GM23248 (cell line): ENCODE results near the gene S100A11. TPM values are rescaled to one million over a fixed set of nuclear protein-coding genes. Genes with fewer than 3 reads are reported as not detected.

ENCODE experiments used
- DNase-seq: peaks from one replicate; pipeline ENCODE4 v3.0.0-alpha.2; 2015
- H2AFZ ChIP-seq: fragments of 200-600 bp; sonication (generic); 2 replicates; pipeline ENCODE4 v1.6.1; 2016; ENCODE audit warnings: antibody characterized with exemption
- H3F3A ChIP-seq: fragments of 200-600 bp; sonication (generic); 2 replicates; pipeline ENCODE4 v1.6.1; 2016; ENCODE audit warnings: mild to moderate bottlenecking, antibody characterized with exemption, mixed run types; ENCODE audit not compliant: insufficient read depth
- H3K27ac ChIP-seq: fragments of 200-600 bp; sonication (generic); 2 replicates; pipeline ENCODE4 v1.5.1; 2016; ENCODE audit warnings: mild to moderate bottlenecking
- H3K27me3 ChIP-seq: fragments of 200-600 bp; sonication (generic); replicated peaks from 2 replicates; pipeline ENCODE4 v1.6.1; 2016; ENCODE audit warnings: mild to moderate bottlenecking; ENCODE audit not compliant: insufficient read depth
- H3K36me3 ChIP-seq: fragments of 200-600 bp; sonication (generic); 2 replicates; pipeline ENCODE4 v1.6.1; 2016; ENCODE audit warnings: low read depth, mild to moderate bottlenecking
- H3K4me1 ChIP-seq: fragments of 200-600 bp; sonication (generic); 2 replicates; pipeline ENCODE4 v1.6.1; 2016; ENCODE audit warnings: mild to moderate bottlenecking; ENCODE audit not compliant: insufficient read depth
- H3K4me2 ChIP-seq: fragments of 200-600 bp; sonication (generic); one replicate; pipeline ENCODE4 v1.6.1; 2016; ENCODE audit warnings: mild to moderate bottlenecking; ENCODE audit not compliant: unreplicated experiment
- H3K4me3 ChIP-seq: fragments of 200-600 bp; sonication (generic); 2 replicates; pipeline ENCODE4 v1.5.1; 2016; ENCODE audit warnings: mild to moderate bottlenecking
- H3K79me2 ChIP-seq: fragments of 200-600 bp; sonication (generic); 2 replicates; pipeline ENCODE4 v1.6.1; 2016; ENCODE audit warnings: mild to moderate bottlenecking; ENCODE audit not compliant: insufficient read depth
- H3K9ac ChIP-seq: fragments of 200-600 bp; sonication (generic); 2 replicates; pipeline ENCODE4 v1.6.1; 2016; ENCODE audit warnings: mild to moderate bottlenecking
- H3K9me2 ChIP-seq: fragments of 200-600 bp; sonication (generic); 2 replicates; pipeline ENCODE4 v1.6.1; 2016; ENCODE audit warnings: mixed run types, mild to moderate bottlenecking, moderate library complexity; ENCODE audit not compliant: insufficient read depth
- H3K9me3 ChIP-seq: fragments of 200-600 bp; sonication (generic); one replicate; pipeline ENCODE4 v1.6.1; 2017; ENCODE audit warnings: low read depth
- H4K20me1 ChIP-seq: fragments of 200-600 bp; sonication (generic); 2 replicates; pipeline ENCODE4 v1.6.0; 2016; ENCODE audit not compliant: insufficient read depth
- EZH2 ChIP-seq: fragments of 200-600 bp; sonication (generic); IDR thresholded peaks from 2 replicates; pipeline ENCODE4 v1.6.1; 2018; ENCODE audit warnings: antibody characterized with exemption, mild to moderate bottlenecking; ENCODE audit not compliant: insufficient read depth, poor library complexity, severe bottlenecking
- EZH2phosphoT487 ChIP-seq: fragments of 200-600 bp; sonication (generic); IDR thresholded peaks from 2 replicates; pipeline ENCODE4 v1.6.1; 2018; ENCODE audit warnings: antibody characterized with exemption, moderate library complexity, mild to moderate bottlenecking, low read depth; ENCODE audit not compliant: insufficient read depth
- WGBS, 2 experiments: methylation state at CpG; one replicate each; pipeline ENCODE4 v1.1.6; 2015 to 2017; ENCODE audit warnings: low lambda C conversion rate in 2 of 2, low coverage in 1 of 2; ENCODE audit errors: missing lambda C conversion rate in 2 of 2; 5-methylcytosine and 5-hydroxymethylcytosine counted together
- in situ Hi-C: fragments of 300-500 bp; cut with MboI; formaldehyde crosslinking; loops from 2 replicates; pipeline ENCODE4 v1.15.0; 2020
- polyA plus RNA-seq: library from polyadenylated mRNA; unstranded; fragments of >200 nt; fragmentation: Nextera tagmentation; extraction: Ambion mirVana; gene quantifications from 2 replicates; pipeline ENCODE4 v1.2.1, GENCODE V29; 2016
- total RNA-seq: library from RNA; depleted of rRNA; stranded (reverse); fragments of >200 nt; shearing (Covaris generic); gene quantifications from 2 replicates; pipeline ENCODE4 v1.2.3, GENCODE V29; 2014

S100A11 gene
- total and polyA plus RNA-seq, 2 experiments from 2014 or later = 612 to 4,052 TPM

DNA sequence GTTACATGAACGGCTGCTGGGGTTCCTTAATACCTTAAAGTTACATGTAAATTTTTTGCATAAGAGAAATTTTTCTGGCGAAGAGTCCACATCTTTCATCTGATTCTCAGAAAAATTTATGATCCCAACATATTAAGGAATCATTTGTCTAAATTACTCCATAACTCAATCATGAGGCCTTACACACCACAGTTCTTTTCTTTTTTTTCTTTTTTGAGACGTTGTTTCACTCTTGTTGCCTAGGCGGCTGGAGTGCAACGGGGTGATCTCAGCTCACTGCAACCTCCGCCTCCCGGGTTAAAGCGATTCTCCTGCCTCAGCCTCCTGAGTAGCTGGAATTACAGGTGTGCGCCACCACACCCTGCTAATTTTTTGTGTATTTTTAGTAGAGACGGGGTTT, 2.1 kb upstream of the S100A11 start:
- TF ChIP-seq EZH2phosphoT487 = no peak
- TF ChIP-seq EZH2 = no peak
- H3K4me3 ChIP-seq = no peak overlapping the region
- H3K79me2 ChIP-seq = peaks cover 29% of the 10 kb centered on the region
- H2AFZ ChIP-seq = no peak overlapping the region
- H3K4me2 ChIP-seq = no peak overlapping the region
- no peaks in the 10 kb centered on the region for H3K27me3 ChIP-seq
- WGBS, 2 experiments = 94 to 96% methylated on average over 10 of the region's 10 CpGs
- no peak overlapping the region for H3K27ac ChIP-seq
- peaks cover 11% of the 10 kb centered on the region for H3K36me3 ChIP-seq
- no peak overlapping the region for H3K9ac ChIP-seq
- DNase-seq = no peak
- in situ Hi-C loops = no loop called here
- H3F3A ChIP-seq = peaks cover 28% of the 10 kb centered on the region
- H4K20me1 ChIP-seq = peaks cover 4% of the 10 kb centered on the region; the same call in 1 of the 2 replicates
- peaks cover 15% of the 10 kb centered on the region for H3K4me1 ChIP-seq
- H3K9me3 ChIP-seq = no peaks in the 10 kb centered on the region
- no peaks in the 10 kb centered on the region for H3K9me2 ChIP-seq

DNA sequence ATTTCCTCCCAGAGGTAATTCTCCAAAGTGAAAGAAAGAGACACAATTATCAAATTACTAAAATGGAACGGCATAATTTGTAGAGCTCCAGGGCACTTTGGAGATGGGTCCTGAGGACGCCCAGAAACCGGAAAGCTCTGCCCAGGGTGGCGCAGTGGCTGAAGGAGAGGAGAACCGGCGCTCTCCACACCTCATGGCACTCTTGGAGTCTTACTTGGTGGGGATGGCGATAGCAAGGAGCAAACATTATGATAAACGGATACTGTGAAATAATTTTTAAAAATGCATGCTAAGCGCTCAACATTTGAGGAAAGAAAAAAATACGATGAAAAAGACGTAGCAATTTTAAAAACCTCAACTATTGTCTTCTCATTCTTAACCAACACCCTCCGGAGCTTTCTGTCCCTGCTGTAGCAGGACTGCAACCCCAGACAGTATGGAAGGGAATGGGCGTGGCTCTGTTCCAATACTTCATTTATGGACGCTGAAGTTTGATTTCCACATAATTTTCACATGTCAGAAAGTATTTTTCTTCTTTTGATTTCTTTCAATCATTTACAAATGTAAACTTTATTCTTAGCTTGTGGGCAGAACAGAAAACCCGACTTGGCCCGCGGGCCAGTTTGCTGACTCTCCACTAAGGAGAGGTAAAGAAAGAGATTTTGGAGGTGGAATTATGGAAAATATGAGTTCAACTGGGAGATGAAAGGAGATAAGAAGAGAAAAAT, 1.1 kb downstream of the S100A11 start:
- 1% methylated on average over 17 of the region's 17 CpGs for WGBS, 2 experiments

DNA sequence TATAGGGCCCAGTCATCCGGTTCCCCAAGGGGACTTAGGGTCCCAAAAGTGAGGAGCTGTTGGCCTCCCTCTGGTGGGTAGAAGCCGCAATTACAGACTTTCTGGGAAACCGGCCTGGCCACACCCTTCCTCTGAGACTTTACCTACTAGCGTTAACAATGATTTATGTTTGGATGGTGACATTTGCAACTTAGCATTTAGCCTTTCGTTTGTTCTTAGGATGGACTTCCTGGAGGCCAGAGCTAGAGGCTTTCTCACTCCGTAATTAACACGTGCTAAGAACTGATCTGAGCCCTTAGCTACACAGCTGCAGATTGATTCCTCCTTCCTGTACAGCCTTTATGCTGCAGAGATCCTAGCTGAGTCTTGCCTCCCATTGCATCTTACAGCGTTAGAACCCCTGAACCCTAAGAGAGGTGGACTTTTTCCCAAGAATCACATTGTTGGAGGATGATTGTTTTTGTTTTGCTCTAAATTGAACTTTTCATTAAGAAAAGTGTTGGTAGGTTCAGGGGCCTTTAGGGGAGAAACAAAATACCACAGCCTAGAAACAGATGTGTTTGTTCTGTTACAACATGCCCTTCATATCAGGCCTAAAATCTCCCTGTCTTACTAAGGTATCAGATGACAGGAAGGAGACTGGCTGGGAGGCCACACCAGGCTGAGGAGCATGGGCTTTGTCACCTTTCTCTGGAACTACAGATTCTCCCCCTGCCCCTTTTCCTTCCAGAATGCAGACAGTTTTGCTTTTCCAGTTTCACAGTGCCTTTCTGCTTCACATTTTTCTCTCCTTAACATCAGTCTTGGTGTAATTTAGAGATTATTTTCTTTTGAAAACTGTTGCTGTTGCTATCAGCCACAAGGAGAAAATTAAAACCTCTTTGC, 1.9 kb downstream of the S100A11 start:
- Histone ChIP-seq H3F3A (peaks cover 67% of the 10 kb centered on the region), H3K27me3 (no peaks in the 10 kb centered on the region), H3K27ac (peak overlapping the region; percentile 99), H3K9me3 (no peaks in the 10 kb centered on the region), H3K4me3 (peak overlapping the region; percentile 100), H3K4me2 (peak overlapping the region; percentile 100), H3K9ac (peak overlapping the region; percentile 100), H4K20me1 (peaks cover 15% of the 10 kb centered on the region), H2AFZ (no peak overlapping the region), H3K79me2 (peaks cover 41% of the 10 kb centered on the region), H3K4me1 (peaks cover 25% of the 10 kb centered on the region), H3K36me3 (peaks cover 46% of the 10 kb centered on the region), H3K9me2 (no peaks in the 10 kb centered on the region)
- no peak for TF ChIP-seq EZH2phosphoT487
- TF ChIP-seq EZH2 = no peak
- 5 to 6% methylated on average over 8 of the region's 8 CpGs for WGBS, 2 experiments
- in situ Hi-C loops = no loop called here
- peak; percentile 84 for DNase-seq

More for the DNA sequence above, 1.1 kb downstream of the S100A11 start:
- Histone ChIP-seq H3K4me1 (peaks cover 23% of the 10 kb centered on the region), H3K9me3 (no peaks in the 10 kb centered on the region), H2AFZ (no peak overlapping the region), H3F3A (peaks cover 60% of the 10 kb centered on the region), H3K4me2 (peak overlapping the region; percentile 100), H3K36me3 (peaks cover 43% of the 10 kb centered on the region), H3K9me2 (no peaks in the 10 kb centered on the region), H3K79me2 (peaks cover 41% of the 10 kb centered on the region), H3K27me3 (no peaks in the 10 kb centered on the region), H3K27ac (peak overlapping the region; percentile 99), H3K4me3 (peak overlapping the region; percentile 100), H3K9ac (peak overlapping the region; percentile 100), H4K20me1 (peaks cover 15% of the 10 kb centered on the region)
- DNase-seq = peak; percentile 70
- in situ Hi-C loops = no loop called here
- TF ChIP-seq EZH2phosphoT487 (no peak), EZH2 (no peak)

DNA sequence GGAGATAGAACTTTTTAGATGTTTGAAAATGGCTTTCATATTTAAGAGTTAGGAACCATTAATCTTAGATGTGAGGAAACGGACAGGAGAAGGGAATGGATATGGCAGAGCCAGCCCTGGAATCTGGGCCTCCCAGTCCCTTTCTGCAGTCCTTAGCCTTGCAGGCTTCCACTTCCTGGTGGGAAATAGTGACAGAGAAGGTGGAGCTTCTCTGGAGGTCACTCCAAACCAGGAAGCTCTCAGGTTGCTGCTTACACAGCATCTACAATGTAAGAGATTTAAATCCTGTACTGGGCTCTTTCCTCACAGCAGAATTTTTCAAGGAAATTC, 2.5 kb downstream of the S100A11 start:
- no peak for DNase-seq
- no peaks in the 10 kb centered on the region for H3K9me2 ChIP-seq
- no peak for TF ChIP-seq EZH2
- TF ChIP-seq EZH2phosphoT487 = no peak
- no peaks in the 10 kb centered on the region for H3K9me3 ChIP-seq
- peak overlapping the region; percentile 100 for H3K9ac ChIP-seq
- H3K4me3 ChIP-seq = peak overlapping the region; percentile 100
- H3K79me2 ChIP-seq = peaks cover 41% of the 10 kb centered on the region
- peak overlapping the region; percentile 99 for H3K27ac ChIP-seq
- in situ Hi-C loops = no loop called here
- H3K27me3 ChIP-seq = no peaks in the 10 kb centered on the region
- H3K4me2 ChIP-seq = peak overlapping the region; percentile 100
- H2AFZ ChIP-seq = no peak overlapping the region
- 7 to 9% methylated on average over 1 of the region's 1 CpG for WGBS, 2 experiments
- peaks cover 15% of the 10 kb centered on the region for H4K20me1 ChIP-seq
- peaks cover 73% of the 10 kb centered on the region for H3F3A ChIP-seq
- H3K36me3 ChIP-seq = peaks cover 46% of the 10 kb centered on the region
- peaks cover 31% of the 10 kb centered on the region for H3K4me1 ChIP-seq
